ENCODE results near the gene GRIK4. TPM values are rescaled to one million over a fixed set of nuclear protein-coding genes. Genes with fewer than 3 reads are reported as not detected.

The GRIK4 gene
- total RNA-seq = not detected
- not detected for polyA plus RNA-seq (2013, experiment 1 of 2)
- polyA plus RNA-seq (2013, experiment 2 of 2) = 0.07 TPM
- total RNA-seq = 0 to 0.23 (median 0) reads per million in 172 experiments

DNA sequence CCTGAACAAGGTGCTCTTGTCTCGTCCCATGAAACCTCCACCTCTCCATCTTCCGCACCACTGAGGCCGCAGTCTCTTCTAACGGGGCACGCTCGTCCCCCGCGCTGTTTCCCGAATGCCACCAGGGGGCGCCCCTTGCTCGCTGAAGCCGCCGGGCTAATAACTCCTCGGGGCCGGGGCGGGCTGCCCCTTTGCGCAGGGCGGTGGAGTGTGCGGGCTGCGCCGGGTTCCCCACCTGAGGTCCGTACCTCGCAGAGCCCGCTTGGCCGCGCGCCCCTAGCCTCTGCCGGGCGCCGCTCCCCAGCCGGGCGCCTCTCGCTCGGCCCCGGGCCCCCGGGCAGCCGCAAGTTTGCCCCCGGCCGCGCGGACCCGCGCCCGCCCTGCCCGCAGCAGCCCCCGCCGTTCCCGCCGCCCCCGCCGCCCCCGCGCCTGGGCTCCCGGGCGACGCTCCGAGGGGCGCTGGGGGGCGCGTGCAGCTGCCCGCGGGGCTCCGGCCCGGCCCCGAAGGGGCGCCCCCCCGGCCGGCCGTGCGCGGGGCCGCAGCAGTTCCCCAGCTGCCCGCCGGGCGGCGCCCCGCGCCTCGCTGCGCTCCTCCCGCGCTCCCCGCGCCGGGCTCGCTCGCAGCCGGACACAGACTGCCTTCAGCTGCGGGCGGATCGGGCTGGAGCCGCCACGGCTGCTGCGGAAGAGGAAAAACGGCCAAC, at the start of gene GRIK4:
Gene GRIK4 (plus strand): TSS at position 633 of the 704 bp plus-strand sequence. CDS start 148,571 bp downstream, outside the sequence.
- H3K4me1 ChIP-seq (ENCODE audit: insufficient read depth, low read length) = no peaks in the 10 kb centered on the region
- H3K36me3 ChIP-seq (ENCODE audit: insufficient read depth, low read length) = no peaks in the 10 kb centered on the region
- Mint-ChIP-seq H3K36me3 (ENCODE audit: low read depth) (no peaks in the 10 kb centered on the region), H3K9me3 (no peaks in the 10 kb centered on the region), H3K4me1 (ENCODE audit: low read depth) (no peaks in the 10 kb centered on the region), H3K4me3 (peak within 1 kb of the TSS; percentile 30), H3K27me3 (peaks cover 91% of the 10 kb centered on the region), H3K27ac (no peak within 1 kb of the TSS)
- intact Hi-C loops (cut with DNase I, micrococcal nuclease) = loop anchor here (2.0 to 5.0 kb wide), 5 partner anchors 179 to 684 kb away; no protein-coding TSS in a partner anchor
- TF ChIP-seq CTCF (IDR thresholded peaks at IDR 0.05) = peak; percentile 78
- H3K27ac ChIP-seq (ENCODE audit: low read depth in 1 of 2, low read length in 2 of 2) = no peak within 1 kb of the TSS
- peak; percentile 36 to 79 (median 62) for DNase-seq
- ChIA-PET POLR2A (no interaction called here), CTCF (no interaction called here)
- ATAC-seq (ENCODE audit: poor library complexity) = peak; percentile 69
- peaks cover 38 to 57% of the 10 kb centered on the region in 2 experiments for H3K27me3 ChIP-seq (ENCODE audit: control insufficient read depth in 1 of 2, insufficient read depth in 2 of 2, low read length in 2 of 2)
- no peaks in the 10 kb centered on the region for H3K9me3 ChIP-seq (ENCODE audit: control insufficient read depth in 1 of 2, insufficient read depth in 1 of 2, low read length in 2 of 2)
- H3K4me3 ChIP-seq (ENCODE audit: low read length) = no peak within 1 kb of the TSS

DNA sequence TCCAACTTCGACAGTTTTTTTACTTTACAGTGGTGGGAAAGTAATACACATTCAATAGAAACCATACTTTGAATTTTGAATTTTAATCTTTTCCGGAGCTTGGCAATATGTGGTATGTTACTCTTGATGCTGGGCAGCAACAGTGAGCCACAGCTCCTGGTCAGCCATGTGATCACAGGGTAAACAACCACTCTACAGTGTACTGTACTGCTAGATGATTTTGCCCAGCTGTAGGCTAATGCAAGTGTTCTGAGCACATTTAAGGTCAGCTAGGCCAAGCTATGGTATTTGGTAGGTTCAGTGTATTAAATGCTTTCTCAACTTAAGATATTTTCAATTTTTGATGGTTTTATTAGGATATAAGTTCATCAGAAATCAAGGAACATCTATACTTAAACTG, 48.7 kb upstream of the GRIK4 start:
- H3K27ac ChIP-seq (ENCODE audit: low read depth in 1 of 2, low read length in 2 of 2) = no peak overlapping the region
- H3K4me3 ChIP-seq (ENCODE audit: low read length) = no peak overlapping the region
- no peaks in the 10 kb centered on the region for H3K27me3 Mint-ChIP-seq
- DNase-seq = no peak
- intact Hi-C loops (cut with DNase I, micrococcal nuclease) = no loop called here
- POLR2A ChIA-PET = no interaction called here
- no peaks in the 10 kb centered on the region for H3K36me3 ChIP-seq (ENCODE audit: insufficient read depth, low read length)
- H3K4me1 ChIP-seq (ENCODE audit: insufficient read depth, low read length) = no peaks in the 10 kb centered on the region
- no peaks in the 10 kb centered on the region for H3K4me1 Mint-ChIP-seq (ENCODE audit: low read depth)
- H3K27me3 ChIP-seq (ENCODE audit: control insufficient read depth in 1 of 2, insufficient read depth in 2 of 2, low read length in 2 of 2) = no peaks in the 10 kb centered on the region
- H3K9me3 ChIP-seq (ENCODE audit: control insufficient read depth in 1 of 2, insufficient read depth in 1 of 2, low read length in 2 of 2) = no peaks in the 10 kb centered on the region
- H3K27ac Mint-ChIP-seq = no peak overlapping the region
- H3K4me3 Mint-ChIP-seq = no peak overlapping the region
- TF ChIP-seq CTCF (IDR thresholded peaks at IDR 0.05) = no peak
- ATAC-seq (ENCODE audit: poor library complexity) = no peak
- CTCF ChIA-PET = interaction anchor here (0.7 kb wide), 3 partner anchors 24 to 62 kb away, joined by 3 to 4 read pairs (median 4); no protein-coding TSS in a partner anchor
- peaks cover 24% of the 10 kb centered on the region for H3K36me3 Mint-ChIP-seq (ENCODE audit: low read depth)
- no peaks in the 10 kb centered on the region for H3K9me3 Mint-ChIP-seq

DNA sequence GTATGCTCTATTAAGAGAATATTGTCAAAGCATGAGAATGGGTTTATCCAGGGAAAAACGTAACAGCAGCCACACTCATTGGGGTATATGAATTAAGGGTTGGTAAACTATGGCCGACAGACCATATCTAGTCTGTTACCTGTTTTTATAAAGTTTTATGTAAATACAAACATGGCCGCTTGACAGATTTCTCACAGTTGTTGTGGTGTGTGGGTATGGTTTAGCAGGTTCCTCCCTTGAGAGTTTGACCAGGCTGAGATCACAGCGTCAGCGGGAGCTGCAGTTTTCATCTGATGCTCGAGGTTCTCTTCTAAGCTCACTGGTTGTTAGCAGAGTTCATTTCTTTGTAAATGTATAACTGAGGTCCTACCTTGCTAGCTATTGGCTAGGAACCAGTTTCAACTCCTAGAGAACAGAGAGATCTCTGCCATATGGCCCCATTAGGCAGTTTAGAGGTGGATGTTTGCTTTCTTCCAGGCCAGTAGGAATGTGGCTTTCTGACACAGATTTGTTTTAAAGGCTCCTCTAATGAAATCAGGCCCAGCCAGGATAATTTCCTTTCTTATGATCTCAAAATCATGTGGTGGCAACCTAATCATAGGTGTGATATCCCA, 45.5 kb upstream of the GRIK4 start:
- H3K27me3 ChIP-seq (ENCODE audit: control insufficient read depth in 1 of 2, insufficient read depth in 2 of 2, low read length in 2 of 2) = no peaks in the 10 kb centered on the region
- H3K36me3 ChIP-seq (ENCODE audit: insufficient read depth, low read length) = no peaks in the 10 kb centered on the region
- no peak overlapping the region for H3K27ac ChIP-seq (ENCODE audit: low read depth in 1 of 2, low read length in 2 of 2)
- Mint-ChIP-seq H3K27me3 (no peaks in the 10 kb centered on the region), H3K36me3 (ENCODE audit: low read depth) (peaks cover 15% of the 10 kb centered on the region), H3K9me3 (no peaks in the 10 kb centered on the region), H3K4me3 (no peak overlapping the region), H3K4me1 (ENCODE audit: low read depth) (no peaks in the 10 kb centered on the region), H3K27ac (no peak overlapping the region)
- DNase-seq = no peak
- H3K4me1 ChIP-seq (ENCODE audit: insufficient read depth, low read length) = no peaks in the 10 kb centered on the region
- no peaks in the 10 kb centered on the region for H3K9me3 ChIP-seq (ENCODE audit: control insufficient read depth in 1 of 2, insufficient read depth in 1 of 2, low read length in 2 of 2)
- ATAC-seq (ENCODE audit: poor library complexity) = no peak
- CTCF ChIA-PET = no interaction called here
- POLR2A ChIA-PET = no interaction called here
- no peak overlapping the region for H3K4me3 ChIP-seq (ENCODE audit: low read length)
- intact Hi-C loops (cut with DNase I, micrococcal nuclease) = no loop called here
- no peak for TF ChIP-seq CTCF (IDR thresholded peaks at IDR 0.05)

Data from CD4-positive, alpha-beta T cell (primary cell).